Measurements from ENCODE around the gene KIF26B.

- TF ChIP-seq CTCF (IDR thresholded peaks at IDR 0.05), result no peak
- TF ChIP-seq POLR2A (IDR thresholded peaks at IDR 0.05), result no peak
- TF ChIP-seq POLR2AphosphoS5 (IDR thresholded peaks at IDR 0.05; ENCODE audit: insufficient read depth in 1 of 2, low read depth in 1 of 2), result no peak
These were observed 273.9 kb downstream of the KIF26B start for GRCh38 chr1:245428681-245429080.
